Anterior cingulate cortex (tissue), 58 donors: ENCODE measurements around the gene ZACN.
A peak's percentile ranks its signal among the peaks of the same experiment; 100 is the strongest.
"Not testable (repeated sequence)": the region's sequence is repeated elsewhere in the genome, so short reads cannot be mapped to it uniquely, and the experiment has no call there.

Experiments
- DNase-seq, 58 donors: peaks; one replicate each; lab custom pipeline; 2025; lab: John Stamatoyannopoulos, UW

The ZACN gene

GRCh38 chr17:76053246-76054111, 25.5 kb upstream of the ZACN start:
- no peak for DNase-seq

GRCh38 chr17:76054112-76054476, 24.9 kb upstream of the ZACN start:
- no peak for DNase-seq

GRCh38 chr17:76056882-76057281, 22.1 kb upstream of the ZACN start:
- DNase-seq, result no peak

- DNase-seq, result not testable (repeated sequence)
Measured at GRCh38 chr17:76058264-76058663, 20.7 kb upstream of the ZACN start.

- peak in 4 of 58 donors; percentile 14 to 31 (median 26) for DNase-seq
Measured at GRCh38 chr17:76063875-76064546, 15.0 kb upstream of the ZACN start.

GRCh38 chr17:76065775-76066174, 13.2 kb upstream of the ZACN start:
- DNase-seq, result no peak

GRCh38 chr17:76071531-76072147, 7.3 kb upstream of the ZACN start:
- no peak for DNase-seq

- peak; percentile 59 to 98 (median 94) for DNase-seq
Measured at GRCh38 chr17:76072148-76072858, 6.7 kb upstream of the ZACN start, which contains the start of gene SRP68. Gene SRP68, minus strand, starts transcription at chr17:76072517. Its CDS starts 26 bp downstream, at chr17:76072491.

- DNase-seq, result no peak
Measured at GRCh38 chr17:76074390-76075363, 4.3 kb upstream of the ZACN start, which contains the start of gene GALR2. Gene GALR2, plus strand, starts transcription at chr17:76074781. Its CDS starts 103 bp downstream, at chr17:76074884.

GRCh38 chr17:76075364-76076145, 3.4 kb upstream of the ZACN start:
- no peak for DNase-seq

- DNase-seq, result no peak
Measured at GRCh38 chr17:76076146-76076764, 2.7 kb upstream of the ZACN start.

- no peak for DNase-seq
Measured at GRCh38 chr17:76076765-76077583, 2.0 kb upstream of the ZACN start.

GRCh38 chr17:76077584-76078110, 1.3 kb upstream of the ZACN start:
- DNase-seq, result no peak

GRCh38 chr17:76078370-76078769, 612 bp upstream of the ZACN start:
- not testable (repeated sequence) for DNase-seq

GRCh38 chr17:76079535-76079955, 563 bp downstream of the ZACN start:
- DNase-seq, result no peak

GRCh38 chr17:76079956-76080767, 1.2 kb downstream of the ZACN start:
- no peak for DNase-seq
